Testis (tissue), 3 donors: Measurements from ENCODE around the gene CASP3. TPM values are rescaled to one million over a fixed set of nuclear protein-coding genes. Genes with fewer than 3 reads are reported as not detected.

ENCODE experiments used
- DNase-seq: peaks from one replicate; pipeline ENCODE4 v3.0.0-alpha.2; 2019
- H3K27ac ChIP-seq, 2 donors: fragments of 200-600 bp; sonication (generic); one replicate each; pipeline ENCODE4 v1.5.1; 2019
- H3K27me3 ChIP-seq: fragments of 200-600 bp; sonication (generic); one replicate; pipeline ENCODE4 v1.5.1; 2019
- H3K36me3 ChIP-seq: fragments of 200-600 bp; sonication (generic); one replicate; pipeline ENCODE4 v1.5.1; 2017; ENCODE audit warnings: low read depth; ENCODE audit errors: missing control alignments
- H3K4me1 ChIP-seq: fragments of 200-600 bp; sonication (generic); one replicate; pipeline ENCODE4 v1.5.1; 2019
- H3K4me3 ChIP-seq, 2 donors: fragments of 200-600 bp; sonication (generic); one replicate each; pipeline ENCODE4 v1.5.1; 2017 to 2019
- H3K9me3 ChIP-seq: fragments of 200-600 bp; sonication (generic); one replicate; pipeline ENCODE4 v1.5.1; 2017
- POLR2A ChIP-seq: fragments of 450-650 bp; IDR thresholded peaks from one replicate; pipeline ENCODE4 v1.6.1; 2017; ENCODE audit warnings: antibody characterized with exemption, mild to moderate bottlenecking, moderate library complexity
- WGBS, 2 donors: methylation state at CpG; one replicate each; pipeline ENCODE4 v1.1.5; 2018; 5-methylcytosine and 5-hydroxymethylcytosine counted together
- intact Hi-C: fragments of 100-400 bp; cut with DNase I; formaldehyde crosslinking; loops from one replicate; pipeline ENCODE4 v1.15.1; 2023; ENCODE audit warnings: low total_unique reads
- polyA plus RNA-seq: library from polyadenylated mRNA; stranded (reverse); fragments of 350-450 nt; fragmentation: Illumina TruSeq; extraction: RNeasy Lipid Tissue Mini Kit (QIAGEN cat#74804); gene quantifications from one replicate; pipeline ENCODE4 v1.2.3, GENCODE V29; 2014; ENCODE audit warnings: low read depth, low replicate concordance; ENCODE audit not compliant: insufficient read depth
- total RNA-seq, 2 donors: library from RNA; depleted of rRNA; stranded (reverse); fragments of >200 nt; gene quantifications; one replicate each; pipeline ENCODE4 v1.2.3, GENCODE V29; 2016
- TF ChIP-seq, protein P1 (sequence below), 3 experiments: fragments of 450-650 bp in 2 of 3; fragments of 200-600 bp in 1 of 3; sonication (generic) in 1 of 3; IDR thresholded peaks; one replicate each; pipeline ENCODE4 v1.5.1; 2016 to 2019; ENCODE audit warnings: antibody characterized with exemption in 3 of 3, mild to moderate bottlenecking in 2 of 3, moderate library complexity in 1 of 3

The CASP3 gene
- total and polyA plus RNA-seq, 3 donors from 2014 or later: 12.0 to 20.2 (median 12.3) TPM

DNA sequence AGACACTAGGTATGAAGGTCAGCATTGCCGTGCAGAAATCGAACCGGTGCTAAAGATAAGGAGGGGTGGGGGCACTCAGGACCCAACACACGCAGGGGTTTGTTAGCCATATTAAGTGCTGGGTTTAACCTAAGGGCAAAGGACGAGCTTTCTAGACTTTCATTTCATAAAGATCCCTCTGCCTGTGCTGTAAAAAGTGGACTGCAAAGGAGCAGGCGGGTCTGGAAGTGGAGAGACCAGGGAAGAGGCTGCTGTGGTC is 1.3 kb downstream of the CASP3 start:
- TF ChIP-seq POLR2A: no peak
- TF ChIP-seq, protein P1, sequence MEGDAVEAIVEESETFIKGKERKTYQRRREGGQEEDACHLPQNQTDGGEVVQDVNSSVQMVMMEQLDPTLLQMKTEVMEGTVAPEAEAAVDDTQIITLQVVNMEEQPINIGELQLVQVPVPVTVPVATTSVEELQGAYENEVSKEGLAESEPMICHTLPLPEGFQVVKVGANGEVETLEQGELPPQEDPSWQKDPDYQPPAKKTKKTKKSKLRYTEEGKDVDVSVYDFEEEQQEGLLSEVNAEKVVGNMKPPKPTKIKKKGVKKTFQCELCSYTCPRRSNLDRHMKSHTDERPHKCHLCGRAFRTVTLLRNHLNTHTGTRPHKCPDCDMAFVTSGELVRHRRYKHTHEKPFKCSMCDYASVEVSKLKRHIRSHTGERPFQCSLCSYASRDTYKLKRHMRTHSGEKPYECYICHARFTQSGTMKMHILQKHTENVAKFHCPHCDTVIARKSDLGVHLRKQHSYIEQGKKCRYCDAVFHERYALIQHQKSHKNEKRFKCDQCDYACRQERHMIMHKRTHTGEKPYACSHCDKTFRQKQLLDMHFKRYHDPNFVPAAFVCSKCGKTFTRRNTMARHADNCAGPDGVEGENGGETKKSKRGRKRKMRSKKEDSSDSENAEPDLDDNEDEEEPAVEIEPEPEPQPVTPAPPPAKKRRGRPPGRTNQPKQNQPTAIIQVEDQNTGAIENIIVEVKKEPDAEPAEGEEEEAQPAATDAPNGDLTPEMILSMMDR (IDR thresholded peaks at IDR 0.05): no peak
- peak overlapping the region; percentile 82 to 93 for H3K4me3 ChIP-seq
- DNase-seq: no peak
- no peaks in the 10 kb centered on the region for H3K36me3 ChIP-seq
- WGBS, 2 donors: 4 to 5% methylated on average over 6 of the region's 6 CpGs
- no peaks in the 10 kb centered on the region for H3K9me3 ChIP-seq
- H3K4me1 ChIP-seq: peaks cover 14% of the 10 kb centered on the region
- intact Hi-C loops: loop anchor here (10.0 kb wide), 1 partner anchor 97 kb away; no protein-coding TSS in a partner anchor
- H3K27ac ChIP-seq: peak overlapping the region; percentile 97
- no peaks in the 10 kb centered on the region for H3K27me3 ChIP-seq

GRCh38 chr4:184647266-184648053 is 1.8 kb downstream of the CASP3 start:
- WGBS, 2 donors: 44 to 45% methylated on average over 7 of the region's 7 CpGs
- Histone ChIP-seq H3K4me1 (peaks cover 14% of the 10 kb centered on the region), H3K4me3 (peak overlapping the region in 1 of 2 donors; percentile 93), H3K27me3 (no peaks in the 10 kb centered on the region), H3K9me3 (no peaks in the 10 kb centered on the region), H3K27ac (peak overlapping the region; percentile 97), H3K36me3 (no peaks in the 10 kb centered on the region)
- TF ChIP-seq, protein P1 (IDR thresholded peaks at IDR 0.05): no peak
- TF ChIP-seq POLR2A: no peak
- no peak for DNase-seq
- intact Hi-C loops: loop anchor here (10.0 kb wide), 1 partner anchor 97 kb away; no protein-coding TSS in a partner anchor

- no peak for DNase-seq
- H3K4me3 ChIP-seq: no peak overlapping the region
- no peaks in the 10 kb centered on the region for H3K9me3 ChIP-seq
- H3K27ac ChIP-seq: no peak overlapping the region
- no peaks in the 10 kb centered on the region for H3K27me3 ChIP-seq
- intact Hi-C loops: loop anchor here (10.0 kb wide), 1 partner anchor 99 kb away; no protein-coding TSS in a partner anchor
- no peaks in the 10 kb centered on the region for H3K36me3 ChIP-seq
- H3K4me1 ChIP-seq: peaks cover 14% of the 10 kb centered on the region
- TF ChIP-seq, protein P1 (IDR thresholded peaks at IDR 0.05): no peak
- no peak for TF ChIP-seq POLR2A
- 70 to 72% methylated on average over 6 of the region's 6 CpGs for WGBS, 2 donors
These were observed 3.2 kb downstream of the CASP3 start for GRCh38 chr4:184645904-184646610.

- 83 to 89% methylated on average over 9 of the region's 9 CpGs for WGBS, 2 donors
- H3K36me3 ChIP-seq: no peaks in the 10 kb centered on the region
- H3K4me3 ChIP-seq: no peak overlapping the region
- no peaks in the 10 kb centered on the region for H3K27me3 ChIP-seq
- H3K27ac ChIP-seq: no peak overlapping the region
- intact Hi-C loops: loop anchor here (10.0 kb wide), 1 partner anchor 100 kb away; no protein-coding TSS in a partner anchor
- no peaks in the 10 kb centered on the region for H3K9me3 ChIP-seq
- TF ChIP-seq POLR2A: no peak
- TF ChIP-seq, protein P1 (IDR thresholded peaks at IDR 0.05): no peak
- peaks cover 16% of the 10 kb centered on the region for H3K4me1 ChIP-seq
- DNase-seq: no peak
These were observed 4.5 kb downstream of the CASP3 start for GRCh38 chr4:184644553-184645307.
